Measurements from ENCODE around the gene PRLHR.

DNA sequence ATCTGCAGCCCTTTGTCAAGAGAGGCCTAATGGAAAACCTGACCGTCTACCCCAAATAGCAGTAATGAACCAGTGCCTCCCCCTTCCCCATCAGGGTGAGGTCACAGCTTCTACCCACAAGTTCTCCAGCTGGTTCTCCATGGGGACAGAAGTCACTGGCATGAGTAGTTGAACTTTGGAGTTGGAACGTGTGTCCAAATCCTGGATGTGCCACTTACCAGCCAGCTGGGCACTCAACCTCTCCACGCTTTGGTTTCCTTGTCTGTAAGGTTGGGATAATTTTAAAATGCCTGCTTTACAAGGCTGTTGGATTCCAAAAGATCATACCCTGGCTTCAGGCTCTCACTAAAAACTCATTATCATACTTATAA lies 25.6 kb downstream of the PRLHR start:
- TF ChIP-seq, protein P1, sequence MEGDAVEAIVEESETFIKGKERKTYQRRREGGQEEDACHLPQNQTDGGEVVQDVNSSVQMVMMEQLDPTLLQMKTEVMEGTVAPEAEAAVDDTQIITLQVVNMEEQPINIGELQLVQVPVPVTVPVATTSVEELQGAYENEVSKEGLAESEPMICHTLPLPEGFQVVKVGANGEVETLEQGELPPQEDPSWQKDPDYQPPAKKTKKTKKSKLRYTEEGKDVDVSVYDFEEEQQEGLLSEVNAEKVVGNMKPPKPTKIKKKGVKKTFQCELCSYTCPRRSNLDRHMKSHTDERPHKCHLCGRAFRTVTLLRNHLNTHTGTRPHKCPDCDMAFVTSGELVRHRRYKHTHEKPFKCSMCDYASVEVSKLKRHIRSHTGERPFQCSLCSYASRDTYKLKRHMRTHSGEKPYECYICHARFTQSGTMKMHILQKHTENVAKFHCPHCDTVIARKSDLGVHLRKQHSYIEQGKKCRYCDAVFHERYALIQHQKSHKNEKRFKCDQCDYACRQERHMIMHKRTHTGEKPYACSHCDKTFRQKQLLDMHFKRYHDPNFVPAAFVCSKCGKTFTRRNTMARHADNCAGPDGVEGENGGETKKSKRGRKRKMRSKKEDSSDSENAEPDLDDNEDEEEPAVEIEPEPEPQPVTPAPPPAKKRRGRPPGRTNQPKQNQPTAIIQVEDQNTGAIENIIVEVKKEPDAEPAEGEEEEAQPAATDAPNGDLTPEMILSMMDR (conservative IDR thresholded peaks at IDR 0.05) = no peak
- TF ChIP-seq ZFX (IDR thresholded peaks at IDR 0.05) = no peak
